K562 (cell line): Measurements from ENCODE around the gene FBXO10. TPM values are rescaled to one million over a fixed set of nuclear protein-coding genes. Genes with fewer than 3 reads are reported as not detected.
A peak's percentile ranks its signal among the peaks of the same experiment; 100 is the strongest.

ENCODE experiments used
- CHD4 ChIP-seq: fragments of 200-600 bp; sonication (generic); IDR thresholded peaks from 3 replicates; pipeline ENCODE4 v1.6.1; 2012; ENCODE audit warnings: low read depth, mild to moderate bottlenecking, mixed read lengths, low read length, inconsistent platforms; ENCODE audit not compliant: insufficient read depth, insufficient replicate concordance, poor library complexity, severe bottlenecking
- CHD7 ChIP-seq: fragments of 200-600 bp; sonication (generic); IDR thresholded peaks from one replicate; pipeline ENCODE4 v1.6.1; 2012; ENCODE audit warnings: mild to moderate bottlenecking, low read depth, low read length, inconsistent platforms
- DMBX1 ChIP-seq: fragments of 250-450 bp; sonication (Bioruptor Pico); IDR thresholded peaks from 2 replicates; pipeline ENCODE4 v1.8.0; 2022; ENCODE audit warnings: inconsistent platforms, mild to moderate bottlenecking, moderate library complexity, borderline replicate concordance
- GTF3C2 ChIP-seq: IDR thresholded peaks from 3 replicates; pipeline ENCODE4 v1.6.1; 2011; ENCODE audit warnings: borderline replicate concordance, mild to moderate bottlenecking, moderate library complexity; ENCODE audit not compliant: insufficient read length; ENCODE audit errors: extremely low read depth
- HEY1 ChIP-seq: fragments of 250-450 bp; sonication (Bioruptor Pico); IDR thresholded peaks from 2 replicates; pipeline ENCODE4 v1.5.0; 2020; ENCODE audit warnings: mild to moderate bottlenecking, moderate library complexity, borderline replicate concordance
- HMG20A ChIP-seq: fragments of 450-650 bp; formaldehyde crosslinking; conservative IDR thresholded peaks from 2 replicates; pipeline ENCODE4 v1.4.0; 2020; ENCODE audit warnings: mild to moderate bottlenecking, mixed read lengths
- POLR2A ChIP-seq: fragments of 450-650 bp; conservative IDR thresholded peaks from 2 replicates; pipeline ENCODE4 v1.6.1; 2016
- POLR2B ChIP-seq: fragments of 450-650 bp; IDR thresholded peaks from 2 replicates; pipeline ENCODE4 v1.6.1; 2018; ENCODE audit warnings: low read depth; ENCODE audit not compliant: partially characterized antibody
- SMAD3 ChIP-seq: fragments of 450-650 bp; formaldehyde crosslinking; conservative IDR thresholded peaks from 2 replicates; pipeline ENCODE4 v1.4.0; 2020; ENCODE audit warnings: mild to moderate bottlenecking
- TAF1 ChIP-seq: IDR thresholded peaks from 2 replicates; pipeline ENCODE4 v1.6.1; 2011; ENCODE audit warnings: mild to moderate bottlenecking, low read length, moderate library complexity; ENCODE audit not compliant: insufficient read depth, control insufficient read depth, severe bottlenecking; ENCODE audit errors: extremely low read depth
- TEAD4 ChIP-seq, 2 experiments: sonication (generic) in 1 of 2; formaldehyde crosslinking in 1 of 2; IDR thresholded peaks; 2 replicates each; pipeline versions ENCODE4 v1.6.1 to v1.8.0; 2012 to 2022; ENCODE audit warnings: borderline replicate concordance in 1 of 2, inconsistent platforms in 1 of 2, low read length in 1 of 2, mild to moderate bottlenecking in 1 of 2, missing genetic modification reagents in 1 of 2
- polyA plus RNA-seq, 8 experiments: library from polyadenylated mRNA; depleted of rRNA in 4 of 8; stranded (reverse) in 5 of 8; unstranded in 3 of 8; fragments of >200 nt; fragmentation: Nextera tagmentation in 2 of 8; fragmentation: Illumina TruSeq in 1 of 8; extraction: Ambion mirVana in 2 of 8; extraction: Trizol in 1 of 8; gene quantifications; 2 replicates each; pipeline versions ENCODE4 v1.2.1 to v1.2.3, GENCODE V29; 2011 to 2014; ENCODE audit warnings: inconsistent platforms in 1 of 8, missing spikeins in 1 of 8
- total RNA-seq, 7 experiments: library from RNA; depleted of rRNA in 6 of 7; stranded (reverse); fragments of >200 nt in 6 of 7; fragmentation: Illumina TruSeq in 2 of 7; extraction: Trizol in 2 of 7; gene quantifications; 2 replicates each; pipeline versions ENCODE4 v1.2.1 to v1.2.3, GENCODE V29; 2011 to 2021; ENCODE audit warnings: low replicate concordance in 1 of 7

Gene FBXO10
- total and polyA plus RNA-seq, 9 of the 15 experiments (the other 6 are each of a cell fraction or from before 2014, with no cell fraction given) = 0.84 to 9.9 (median 6.0) TPM

DNA sequence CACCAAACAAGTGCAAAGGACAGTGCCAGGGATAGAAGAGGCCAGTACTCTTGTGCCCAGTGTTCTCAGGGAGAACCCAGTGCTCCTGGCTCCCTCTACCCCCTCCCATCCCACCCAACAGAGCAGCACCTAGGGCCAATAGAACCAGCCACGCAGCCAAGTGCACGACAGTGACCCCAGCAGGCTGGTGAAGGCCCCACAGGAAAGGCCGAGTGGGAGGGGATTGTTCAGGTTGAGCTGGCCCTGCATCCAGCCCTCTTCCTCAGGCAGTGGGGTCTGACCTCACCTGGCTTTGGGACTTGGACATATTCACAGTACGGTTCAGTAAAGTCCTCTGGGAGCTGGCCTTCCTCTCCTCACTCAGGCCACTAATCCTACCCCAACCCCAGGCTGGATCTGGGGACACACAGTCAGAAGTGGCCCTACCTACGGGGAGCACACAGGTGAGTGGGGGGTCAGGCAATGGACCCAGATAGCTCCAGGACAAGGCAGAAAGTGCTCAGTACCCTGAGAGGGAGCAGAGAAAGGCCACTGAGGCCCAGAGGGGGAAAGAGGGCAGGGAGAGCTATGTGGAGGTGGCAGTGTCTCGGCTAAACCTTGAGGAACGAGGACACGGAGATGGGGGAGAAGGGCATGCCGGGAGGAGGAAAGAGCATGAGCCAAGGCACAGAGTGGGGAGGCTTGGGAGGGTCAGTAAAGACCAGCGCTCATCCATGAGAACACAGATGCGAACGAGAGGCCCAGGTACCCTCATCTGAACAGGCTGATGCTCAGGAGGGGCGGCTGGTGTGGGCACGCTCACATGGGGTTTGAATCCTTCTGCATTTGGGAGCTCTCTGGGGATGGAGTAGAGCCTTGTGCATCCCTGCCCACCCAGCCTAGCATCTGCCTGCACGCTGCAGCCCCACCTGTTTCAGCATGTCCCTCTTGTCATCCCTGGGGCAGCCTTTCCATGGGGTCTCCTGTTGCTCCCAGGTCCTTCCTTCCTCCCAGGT, 64.9 kb downstream of the FBXO10 start (continued):
- TF ChIP-seq TAF1 (no peak), GTF3C2 (no peak), TEAD4 (IDR thresholded peaks at IDR 0.05; ENCODE audit: low read length) (no peak), TEAD4 (CRISPR knock-in tag; IDR thresholded peaks at IDR 0.05; ENCODE audit: borderline replicate concordance) (no peak), CHD7 (peak; percentile 28), POLR2A (peak; percentile 60; the same call in 1 of the 2 replicates), DMBX1 (CRISPR knock-in tag) (no peak), HMG20A (CRISPR knock-in tag) (no peak), HEY1 (CRISPR knock-in tag) (no peak), CHD4 (no peak), SMAD3 (CRISPR knock-in tag) (no peak), POLR2B (peak; percentile 40)
